WI38 (cell line): ENCODE data around the gene RASAL2.

Source experiments
- H3K4me3 ChIP-seq: 2 replicates; pipeline ENCODE4 v1.5.1; 2011; ENCODE audit warnings: low read depth, mild to moderate bottlenecking, control low read depth, low read length
- CTCF ChIP-seq: IDR thresholded peaks from 2 replicates; pipeline ENCODE4 v1.5.1; 2012; ENCODE audit warnings: low read depth, mild to moderate bottlenecking, control low read depth, low read length

RASAL2 gene

GRCh38 chr1:178442925-178443324 is 349.0 kb downstream of the RASAL2 start:
- no peak overlapping the region for H3K4me3 ChIP-seq
- no peak for TF ChIP-seq CTCF

- TF ChIP-seq CTCF: no peak
Observed at GRCh38 chr1:178450871-178451270, 357.0 kb downstream of the RASAL2 start.

GRCh38 chr1:178451529-178451928 is 357.6 kb downstream of the RASAL2 start:
- no peak for TF ChIP-seq CTCF
- H3K4me3 ChIP-seq: no peak overlapping the region

More at GRCh38 chr1:178450871-178451270, 357.0 kb downstream of the RASAL2 start:
- H3K4me3 ChIP-seq: no peak overlapping the region

GRCh38 chr1:178452013-178452412 is 358.1 kb downstream of the RASAL2 start:
- TF ChIP-seq CTCF: no peak

GRCh38 chr1:178456472-178456871 is 362.6 kb downstream of the RASAL2 start:
- no peak overlapping the region for H3K4me3 ChIP-seq
- no peak for TF ChIP-seq CTCF

More at GRCh38 chr1:178452013-178452412, 358.1 kb downstream of the RASAL2 start:
- H3K4me3 ChIP-seq: no peak overlapping the region

GRCh38 chr1:178457651-178458050 is 363.7 kb downstream of the RASAL2 start:
- no peak overlapping the region for H3K4me3 ChIP-seq
- no peak for TF ChIP-seq CTCF

GRCh38 chr1:178458203-178458602 is 364.3 kb downstream of the RASAL2 start:
- no peak overlapping the region for H3K4me3 ChIP-seq
- no peak for TF ChIP-seq CTCF
